HUDEP-2 (cell line): ENCODE measurements around the gene SRSF1.
"Not testable (repeated sequence)": the region's sequence is repeated elsewhere in the genome, so short reads cannot be mapped to it uniquely, and the experiment has no call there.

Experiments
- DNase-seq, 76 experiments: peaks; one replicate each; lab custom pipeline; 2025; ENCODE audit not compliant: unreplicated experiment in 76 of 76; lab: John Stamatoyannopoulos, UW

SRSF1 gene, protein sequence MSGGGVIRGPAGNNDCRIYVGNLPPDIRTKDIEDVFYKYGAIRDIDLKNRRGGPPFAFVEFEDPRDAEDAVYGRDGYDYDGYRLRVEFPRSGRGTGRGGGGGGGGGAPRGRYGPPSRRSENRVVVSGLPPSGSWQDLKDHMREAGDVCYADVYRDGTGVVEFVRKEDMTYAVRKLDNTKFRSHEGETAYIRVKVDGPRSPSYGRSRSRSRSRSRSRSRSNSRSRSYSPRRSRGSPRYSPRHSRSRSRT

DNA sequence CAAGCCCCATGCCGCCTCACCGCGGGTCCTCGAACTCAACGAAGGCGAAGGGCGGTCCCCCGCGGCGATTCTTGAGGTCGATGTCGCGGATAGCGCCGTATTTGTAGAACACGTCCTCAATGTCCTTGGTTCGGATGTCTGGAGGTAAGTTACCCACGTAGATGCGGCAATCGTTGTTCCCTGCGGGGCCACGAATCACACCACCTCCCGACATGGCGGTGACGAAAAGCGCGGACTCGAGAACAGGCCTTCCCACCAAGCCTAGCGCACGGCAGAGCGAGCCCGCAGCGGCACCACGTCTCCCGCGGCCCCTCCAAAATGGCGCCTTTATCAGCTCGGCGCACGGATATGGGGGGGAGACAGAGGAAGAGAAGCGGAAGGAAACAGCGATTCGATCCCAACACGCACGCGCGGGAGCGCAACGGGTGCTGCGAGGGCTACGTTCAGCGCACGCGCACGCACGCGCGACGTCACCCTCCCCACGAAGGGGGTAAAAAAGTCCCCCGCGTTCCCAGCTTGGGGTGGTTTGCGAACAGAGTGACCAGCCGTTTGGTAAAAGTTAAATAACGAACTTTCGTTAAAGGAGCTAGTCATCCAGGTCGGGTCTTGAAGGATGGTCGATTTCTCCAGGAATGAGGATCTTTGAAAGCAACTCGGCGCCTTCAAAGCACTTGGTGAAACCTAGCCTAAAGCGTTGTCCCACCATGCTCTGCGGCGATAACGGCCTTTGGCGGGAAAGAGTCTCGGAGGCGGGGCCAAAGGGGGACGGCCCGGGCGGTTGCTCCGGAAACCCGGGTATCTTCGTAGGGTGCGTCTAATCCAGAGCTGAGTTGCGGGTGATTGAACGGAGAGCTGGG lies at the start of gene SRSF1:
TSS of gene SRSF1 (minus strand) at position 323 of the 857 bp plus-strand sequence. CDS start at position 214, 109 bp downstream.
- DNase-seq, result peak; percentile 42 to 99 (median 94)

DNA sequence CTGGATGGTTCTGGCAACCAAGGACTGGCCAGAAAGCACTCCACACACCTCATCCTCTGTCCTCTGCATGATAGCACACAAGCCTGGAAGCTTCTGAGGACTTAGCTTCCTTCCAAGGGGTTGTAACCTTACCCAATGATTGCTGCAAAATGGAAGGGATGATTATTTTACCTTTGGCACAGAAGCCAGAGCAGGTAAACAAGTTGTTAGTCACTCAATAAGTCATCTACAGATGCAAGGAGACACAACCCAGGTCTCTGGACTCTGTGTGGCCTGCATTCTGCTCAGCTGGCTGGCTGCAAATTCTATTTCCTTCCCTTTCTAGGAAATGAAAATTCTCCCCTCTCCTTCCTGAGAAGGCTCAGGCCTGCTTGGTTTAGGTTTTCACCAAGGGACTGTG lies 49.4 kb upstream of the SRSF1 start:
- DNase-seq, result no peak

DNA sequence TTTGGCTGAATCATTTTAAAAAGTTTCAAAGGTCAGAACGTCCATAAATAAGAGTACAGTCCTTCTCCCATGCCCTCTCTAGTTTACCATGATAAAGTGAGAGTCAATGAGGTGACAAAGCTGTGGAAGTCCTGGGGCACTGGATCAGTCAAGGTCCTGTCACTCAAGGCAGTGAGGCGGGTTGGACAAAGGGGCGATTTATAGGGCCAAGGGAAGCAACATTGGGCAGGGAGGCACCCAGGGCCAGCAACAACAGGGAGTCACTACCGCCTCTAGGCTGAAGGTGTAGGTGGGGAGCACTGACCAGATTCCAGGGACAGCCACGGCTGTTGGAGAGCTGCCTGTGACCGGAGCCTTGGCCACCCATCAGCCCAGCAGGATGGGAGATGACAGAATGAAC lies 47.6 kb upstream of the SRSF1 start:
- no peak for DNase-seq

DNA sequence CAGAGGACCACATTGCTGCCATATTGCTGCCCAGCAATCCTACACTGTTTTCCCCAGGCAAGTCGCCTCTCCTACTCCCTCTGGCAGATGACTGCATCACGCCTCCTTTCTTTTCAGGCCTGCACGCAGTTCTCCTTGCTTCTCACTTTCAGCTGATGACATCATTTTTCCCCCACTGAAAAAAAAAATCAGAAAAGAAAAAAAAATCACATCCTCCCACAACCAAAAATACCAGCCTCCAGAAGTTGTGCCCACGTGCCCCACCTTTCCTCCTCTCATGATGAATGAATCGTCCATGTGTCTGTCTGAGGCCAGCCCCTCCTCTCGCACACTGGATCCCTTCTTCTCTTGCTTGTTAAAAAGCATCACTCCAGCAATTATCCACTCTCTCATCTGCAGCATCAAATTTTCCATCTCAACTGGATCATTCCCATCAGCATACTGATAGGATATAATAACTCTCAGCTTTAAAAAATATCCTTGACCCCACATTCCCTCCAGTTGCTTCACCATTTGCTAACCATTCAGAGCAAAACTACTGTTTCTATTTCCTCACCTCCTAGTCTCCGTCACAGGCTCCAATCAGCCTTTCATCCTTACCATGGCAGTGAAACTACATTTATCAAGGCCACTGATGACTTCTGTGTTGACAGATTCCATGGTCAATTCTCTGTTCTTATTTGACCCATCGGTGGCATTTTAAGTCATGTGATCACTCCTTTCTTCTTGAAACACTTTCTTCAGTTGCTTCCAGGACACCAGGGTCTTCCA lies 46.1 kb upstream of the SRSF1 start:
- no peak for DNase-seq

DNA sequence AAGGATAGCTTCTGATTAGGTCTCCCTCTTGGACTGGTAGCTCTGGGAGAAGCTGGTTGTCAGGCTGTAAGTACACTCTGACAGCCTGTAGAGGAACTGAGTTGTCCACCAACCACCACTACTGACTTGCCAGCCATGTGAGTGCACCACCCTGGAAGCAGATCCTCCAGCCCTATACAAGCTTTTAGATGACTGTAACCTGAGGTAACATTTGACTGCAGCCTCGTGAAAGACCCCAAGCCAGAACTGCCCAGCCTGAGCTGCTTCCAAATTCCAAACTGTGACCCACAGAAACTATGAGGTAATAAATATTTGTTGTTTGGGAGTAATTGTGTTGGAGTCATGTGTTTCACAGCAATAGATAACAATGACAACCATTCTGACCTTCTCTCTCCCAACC lies 45.4 kb upstream of the SRSF1 start:
- no peak for DNase-seq

DNA sequence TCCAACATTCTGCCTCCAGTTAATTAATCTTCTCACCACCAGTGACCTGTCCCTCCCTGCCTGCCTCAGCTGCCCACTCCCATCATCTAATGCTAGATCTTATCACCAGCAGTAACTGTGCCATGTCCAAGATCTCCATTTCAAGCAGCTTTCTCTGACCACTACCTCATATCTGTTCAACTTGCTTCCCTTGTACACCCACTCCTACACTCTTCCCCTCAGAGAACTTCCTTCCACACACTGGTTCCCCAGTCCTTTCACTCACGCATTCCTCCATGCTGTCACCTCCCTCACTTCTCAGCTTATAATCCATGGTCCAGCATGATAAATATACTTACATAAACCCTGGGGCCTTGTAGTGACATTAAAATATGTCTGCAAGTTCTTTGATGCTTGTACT lies 44.4 kb upstream of the SRSF1 start:
- no peak for DNase-seq

DNA sequence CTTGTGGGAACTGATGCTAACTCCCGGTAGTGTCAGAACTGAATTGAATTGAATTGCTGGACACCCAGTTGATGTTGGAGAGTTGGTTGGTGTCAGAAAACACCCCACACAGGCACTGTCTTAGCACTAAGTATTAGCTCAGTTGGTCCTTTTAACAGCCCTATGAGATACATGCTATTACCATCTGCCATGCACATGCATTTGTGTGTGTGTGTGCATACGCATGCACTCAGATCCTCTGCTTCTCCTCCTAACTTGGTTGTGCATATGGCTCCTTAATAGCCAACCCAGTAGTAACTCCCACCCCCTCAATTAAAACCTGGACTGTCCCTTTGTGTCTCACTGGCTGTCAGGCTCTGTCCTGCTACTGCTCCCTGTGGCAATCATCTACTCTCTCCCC lies 43.9 kb upstream of the SRSF1 start:
- no peak for DNase-seq

DNA sequence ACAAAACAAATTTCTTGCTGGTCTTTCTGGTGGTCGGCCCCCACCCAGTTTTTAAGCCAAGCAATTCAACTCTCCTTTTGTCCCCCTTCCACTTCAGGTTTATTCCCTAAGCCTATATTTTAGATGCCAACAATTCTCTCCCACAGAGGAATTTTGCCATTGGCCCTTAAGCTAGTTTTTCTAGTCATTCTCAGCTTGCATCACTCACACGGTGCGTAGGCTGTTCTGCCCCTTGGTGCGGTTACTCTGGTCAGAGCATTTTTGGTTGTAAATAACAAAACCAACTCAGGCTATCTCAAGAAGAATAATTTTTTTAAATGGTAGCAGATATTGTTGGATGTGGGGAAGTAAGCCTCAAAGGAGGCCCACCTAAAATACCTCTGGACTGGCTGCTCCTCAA lies 42.5 kb upstream of the SRSF1 start:
- DNase-seq, result no peak

DNA sequence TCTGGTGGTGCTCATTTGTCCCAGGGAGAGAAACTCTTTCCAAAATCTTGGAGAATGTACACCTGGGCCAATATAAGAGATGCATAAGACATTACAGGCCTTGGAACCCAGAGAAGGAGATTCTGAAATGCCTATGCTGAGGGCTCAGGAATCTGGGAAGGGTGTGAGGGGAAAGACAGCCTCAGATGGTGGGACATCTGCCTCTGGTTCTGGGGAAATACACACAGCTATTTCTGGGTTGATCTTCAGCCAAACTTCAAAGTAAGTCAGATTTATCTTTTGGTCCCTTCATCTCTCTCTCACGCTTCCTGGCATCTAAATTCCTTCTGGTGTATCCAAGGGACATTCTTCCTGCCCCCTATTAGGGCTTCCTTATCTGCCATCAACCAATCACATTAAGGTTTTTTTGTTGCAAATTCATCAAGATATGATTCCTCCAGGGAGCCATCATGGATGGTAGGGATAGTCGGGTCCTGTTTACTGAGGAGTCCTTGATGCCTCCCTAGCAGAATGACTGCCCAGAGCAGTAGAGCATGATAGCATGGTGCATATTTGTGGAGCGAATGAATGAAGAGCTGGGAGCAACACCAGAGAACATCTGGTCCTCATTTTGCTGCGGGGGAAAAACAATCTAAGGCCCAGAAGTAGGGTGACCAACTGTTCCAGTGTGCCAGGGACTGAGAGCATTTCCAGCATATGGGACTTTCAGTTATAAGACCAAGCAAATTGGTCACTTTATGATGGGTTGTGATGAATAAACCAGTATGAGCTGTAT lies 40.5 kb upstream of the SRSF1 start:
- DNase-seq, result no peak

DNA sequence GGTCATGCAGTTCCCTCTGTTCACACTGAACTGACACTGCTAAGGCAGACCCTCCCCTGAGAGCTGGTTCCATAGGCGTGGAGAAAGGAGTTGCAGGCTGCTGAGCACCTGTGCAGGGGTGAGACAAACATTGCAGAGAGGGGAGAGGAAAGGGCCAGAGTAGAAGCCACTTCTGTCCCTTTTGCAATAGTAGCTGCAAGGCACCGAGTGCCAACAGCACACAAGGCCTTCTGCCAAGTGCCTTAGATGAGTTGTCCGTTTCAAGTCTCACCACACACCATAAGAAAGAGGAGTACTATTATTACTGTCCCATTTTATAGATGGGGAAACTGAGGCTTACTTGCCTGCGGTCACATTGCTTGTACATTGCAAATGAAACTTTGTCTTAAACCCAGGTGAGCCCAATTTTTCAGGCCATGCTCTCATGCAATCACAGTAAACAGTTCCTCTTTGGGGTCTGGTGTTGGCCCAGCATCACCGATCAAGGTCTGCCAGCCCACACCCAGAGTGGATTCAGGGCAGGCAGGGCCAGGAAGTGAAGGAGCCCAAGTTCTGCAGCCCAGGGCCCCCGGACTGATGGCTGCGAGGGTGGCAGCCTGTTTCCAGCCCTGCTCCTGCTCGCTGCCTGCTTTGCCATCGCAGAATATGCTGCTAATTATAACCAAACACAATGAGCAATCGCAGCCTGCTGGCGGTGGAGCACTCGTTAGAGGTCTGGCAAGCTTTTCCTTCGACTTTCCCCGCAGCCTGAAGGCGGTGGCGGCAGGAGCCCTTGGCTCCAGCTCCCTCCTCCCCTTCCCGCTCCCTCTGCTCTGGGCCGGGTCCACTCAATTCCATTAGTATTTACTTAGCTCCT lies 39.4 kb upstream of the SRSF1 start:
- no peak for DNase-seq

DNA sequence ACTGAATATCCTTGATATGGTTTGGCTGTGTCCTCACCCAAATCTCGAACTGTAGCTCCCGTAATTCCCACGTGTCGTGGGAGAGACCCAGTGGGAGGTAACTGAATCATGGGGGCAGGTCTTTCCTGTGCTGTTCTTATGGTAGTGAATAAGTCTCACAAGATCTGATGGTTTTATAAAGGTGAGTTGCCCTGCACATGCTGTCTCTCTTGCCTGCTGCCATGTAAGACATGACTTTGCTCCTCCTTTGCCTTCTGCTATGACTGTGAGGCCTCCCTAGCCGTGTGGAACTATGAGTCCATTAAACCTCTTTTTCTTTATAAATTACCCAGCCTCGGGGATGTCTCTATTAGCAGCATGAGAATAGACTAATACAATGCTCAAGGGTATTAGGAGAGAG lies 37.2 kb upstream of the SRSF1 start:
- DNase-seq, result not testable (repeated sequence)

DNA sequence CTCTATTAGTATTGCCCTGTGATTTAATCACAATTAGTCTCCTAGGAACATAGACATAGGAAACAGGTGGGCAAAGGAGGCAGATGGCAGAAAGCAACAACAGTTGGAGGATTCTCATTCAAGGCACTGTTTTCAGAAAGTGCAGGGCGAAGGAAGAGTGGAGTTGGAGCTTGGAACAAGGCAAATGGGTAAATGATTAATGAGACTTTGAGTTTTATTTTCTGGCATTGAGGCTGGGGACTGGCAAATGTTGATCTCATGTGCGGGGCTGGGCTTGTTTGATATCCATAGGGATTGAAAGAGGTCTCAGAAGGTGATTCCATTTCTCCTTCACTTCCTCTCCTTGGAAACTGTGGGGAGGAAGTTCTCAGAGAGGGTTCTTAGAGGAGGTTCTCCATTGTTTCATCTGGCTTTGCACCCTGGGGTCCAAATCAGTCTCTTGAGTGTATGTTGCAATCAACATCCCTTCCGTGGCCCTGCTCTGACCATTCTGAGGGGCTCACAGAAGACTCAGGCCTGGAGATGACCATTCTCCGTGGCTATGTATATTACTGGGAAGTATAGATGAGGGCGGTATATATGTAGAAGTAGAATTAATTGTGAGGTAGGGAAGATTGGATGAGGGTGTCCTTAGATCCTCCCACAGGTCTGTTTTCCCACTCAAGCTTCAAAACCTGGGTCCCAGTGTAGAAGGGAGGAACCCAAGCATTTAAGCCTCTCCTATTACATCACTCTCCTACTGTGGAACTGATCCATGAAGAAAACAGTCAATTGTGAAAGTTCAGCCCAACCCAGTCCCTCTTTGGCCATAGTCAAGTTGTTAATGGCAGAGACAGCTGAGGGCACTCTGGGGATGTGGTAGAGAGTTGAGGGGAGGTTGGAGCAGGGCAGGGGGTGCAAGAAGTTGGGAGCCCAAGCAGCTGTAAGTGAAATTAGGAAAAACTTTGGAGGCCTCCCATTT lies 36.5 kb upstream of the SRSF1 start:
- DNase-seq, result no peak

DNA sequence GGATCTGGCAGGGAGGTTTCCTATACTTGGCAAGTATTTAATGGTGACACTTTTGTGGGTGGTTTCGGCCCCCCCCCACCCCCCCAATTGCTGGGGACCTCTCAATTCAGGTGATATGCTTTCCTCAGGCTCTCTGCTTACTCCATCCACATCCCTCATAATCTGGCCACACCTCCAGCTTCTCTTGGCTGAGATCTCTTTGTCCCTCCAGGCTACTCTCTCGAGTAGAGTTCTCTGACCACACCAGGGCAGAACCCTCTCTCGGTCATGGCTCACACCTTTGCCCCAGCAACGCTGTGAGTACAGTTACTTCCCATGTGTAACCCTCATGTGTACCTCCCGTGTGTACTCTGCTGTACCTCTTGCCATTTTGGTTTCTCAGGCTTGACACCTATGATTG lies 34.1 kb upstream of the SRSF1 start:
- DNase-seq, result no peak

DNA sequence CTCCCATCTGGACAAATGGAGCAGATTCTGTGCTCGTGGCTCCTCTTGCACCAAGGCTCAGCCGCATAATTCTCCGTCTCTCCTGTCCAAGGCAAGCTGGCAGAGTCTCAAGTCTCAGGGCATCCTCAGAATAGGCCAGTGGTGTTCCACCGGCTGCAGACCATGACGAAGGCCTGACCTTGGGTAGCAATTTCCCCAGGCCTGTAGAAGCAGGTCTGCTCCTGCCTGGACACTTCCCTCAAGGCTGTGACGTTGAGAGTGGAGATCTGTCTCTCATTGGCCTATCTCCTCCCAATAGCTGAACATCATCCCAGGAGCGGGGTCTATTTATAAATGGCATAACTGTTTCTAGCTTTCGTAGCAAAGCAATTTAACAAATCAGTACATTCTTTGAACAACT lies 33.3 kb upstream of the SRSF1 start:
- DNase-seq, result no peak

DNA sequence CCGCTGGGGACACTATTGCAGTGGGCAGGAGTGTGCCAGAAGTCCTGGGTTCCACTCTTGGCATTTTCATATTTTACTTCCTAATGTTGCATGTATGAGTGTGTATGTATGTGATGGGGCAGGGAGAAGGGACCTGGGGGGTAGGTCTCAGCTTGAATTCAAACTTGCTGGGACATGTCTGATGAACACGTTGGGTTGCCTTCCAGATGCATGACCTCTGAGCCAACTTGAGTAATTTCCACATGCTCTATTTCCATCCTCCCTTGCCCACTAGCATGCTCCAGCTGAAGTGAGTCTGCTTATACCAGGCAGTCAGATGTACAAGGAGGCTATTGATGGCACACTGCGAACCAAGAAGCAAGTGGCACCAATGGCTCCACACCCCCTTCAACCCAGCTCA lies 32.9 kb upstream of the SRSF1 start:
- no peak for DNase-seq

DNA sequence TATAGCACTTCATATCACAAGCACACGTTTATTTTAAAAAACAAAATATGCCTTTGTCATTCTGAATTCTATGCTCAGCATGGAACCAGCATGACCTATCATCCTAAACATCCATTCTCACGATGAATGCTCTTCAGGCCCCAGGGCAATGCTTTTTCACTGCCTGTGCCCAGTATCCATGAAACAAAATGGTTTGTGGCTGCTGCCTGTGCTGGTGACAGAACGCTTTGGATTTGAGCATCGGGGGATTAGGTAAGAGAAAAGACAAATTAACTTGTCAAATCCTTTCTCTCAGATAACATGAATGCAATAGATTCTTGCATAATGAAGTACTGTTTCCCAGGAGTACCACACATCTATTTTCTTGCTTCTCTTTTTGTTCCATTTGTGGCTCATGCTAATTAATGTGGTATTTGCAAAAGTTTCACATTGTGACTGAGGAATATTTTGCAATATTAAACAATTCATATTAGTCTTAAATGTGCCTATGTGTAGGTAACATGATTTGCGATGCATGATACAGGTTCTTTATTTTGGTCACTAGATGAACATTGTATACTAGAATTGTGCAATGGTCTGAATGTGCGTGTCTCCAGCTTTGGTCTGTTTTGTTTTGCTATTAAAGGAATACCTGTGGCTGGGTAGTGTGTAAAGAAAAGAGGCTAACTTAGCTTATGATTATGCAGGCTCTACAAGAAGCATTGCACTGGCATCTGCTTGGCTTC lies 25.8 kb upstream of the SRSF1 start:
- no peak for DNase-seq

DNA sequence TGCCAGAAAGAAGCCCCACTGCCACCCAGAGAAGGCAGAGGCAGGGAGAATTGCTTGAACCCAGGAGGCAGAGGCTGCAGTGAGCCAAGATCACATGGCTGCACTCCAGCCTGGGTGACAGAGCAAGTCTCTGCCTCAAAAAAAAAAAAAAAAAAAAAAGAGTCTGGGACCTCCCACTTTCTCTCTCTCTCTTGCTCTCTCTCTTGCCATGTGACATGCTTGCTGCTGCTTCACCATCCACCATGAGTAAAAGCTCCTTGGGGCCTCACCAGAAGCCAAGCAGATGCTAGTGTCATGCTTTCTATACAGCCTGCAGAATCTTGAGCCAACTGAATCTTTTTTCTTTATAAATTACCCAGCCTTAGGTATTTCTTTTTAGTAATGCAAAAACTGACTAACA lies 21.5 kb upstream of the SRSF1 start:
- DNase-seq, result peak in 13 of 76 experiments; percentile 1 to 44 (median 16)

DNA sequence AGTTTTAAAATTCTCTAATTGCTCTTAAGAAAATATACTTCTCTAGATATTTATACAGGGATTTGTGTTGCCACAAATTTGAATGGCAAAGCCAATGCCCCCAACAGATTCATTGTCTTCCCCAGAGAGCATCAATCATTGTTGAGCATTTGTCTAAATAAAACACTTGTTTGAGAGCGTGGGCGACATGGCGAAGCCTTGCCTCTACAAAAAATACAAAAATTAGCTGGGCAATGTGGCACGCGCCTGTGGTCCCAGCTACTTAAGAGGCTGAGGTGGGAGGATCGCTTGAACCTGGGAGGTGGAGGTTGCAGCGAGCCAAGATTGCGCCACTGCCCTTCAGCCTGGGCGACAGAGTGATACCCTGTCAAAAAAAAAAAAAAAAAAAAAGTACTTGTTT lies 13.4 kb upstream of the SRSF1 start:
- DNase-seq, result no peak
